Neutrophil (primary cell): Measurements from ENCODE around the gene MED28.

Source experiments
- H3K27ac ChIP-seq: fragments of 200-600 bp; sonication (generic); 2 replicates; pipeline ENCODE4 v1.5.1; 2016; ENCODE audit warnings: mild to moderate bottlenecking, moderate library complexity
- H3K27me3 ChIP-seq: fragments of 200-600 bp; sonication (generic); 2 replicates; pipeline ENCODE4 v1.6.0; 2016; ENCODE audit warnings: mild to moderate bottlenecking
- H3K36me3 ChIP-seq: fragments of 200-600 bp; sonication (generic); 2 replicates; pipeline ENCODE4 v1.5.1; 2017
- H3K4me1 ChIP-seq, 2 experiments: fragments of 200-600 bp in 1 of 2; sonication (generic) in 1 of 2; 1 replicate in 1 of 2; 2 replicates in 1 of 2; pipeline versions ENCODE4 v1.5.1 to v1.6.1; 2013 to 2016; ENCODE audit warnings: low read depth in 1 of 2, low read length in 1 of 2, mild to moderate bottlenecking in 1 of 2, moderate library complexity in 1 of 2; ENCODE audit not compliant: control insufficient read depth in 1 of 2, insufficient read depth in 1 of 2
- H3K4me3 ChIP-seq, 2 experiments: fragments of 200-600 bp in 1 of 2; sonication (generic) in 1 of 2; 1 replicate in 1 of 2; 2 replicates in 1 of 2; pipeline ENCODE4 v1.5.1; 2013 to 2016; ENCODE audit warnings: low read depth in 1 of 2, low read length in 1 of 2, mild to moderate bottlenecking in 1 of 2, moderate library complexity in 1 of 2
- H3K9me3 ChIP-seq: fragments of 200-600 bp; sonication (generic); 2 replicates; pipeline ENCODE4 v1.5.1; 2016
- CTCF ChIP-seq: fragments of 200-600 bp; sonication (generic); IDR thresholded peaks from 2 replicates; pipeline ENCODE4 v1.5.1; 2016; ENCODE audit warnings: antibody characterized with exemption

Gene MED28

DNA sequence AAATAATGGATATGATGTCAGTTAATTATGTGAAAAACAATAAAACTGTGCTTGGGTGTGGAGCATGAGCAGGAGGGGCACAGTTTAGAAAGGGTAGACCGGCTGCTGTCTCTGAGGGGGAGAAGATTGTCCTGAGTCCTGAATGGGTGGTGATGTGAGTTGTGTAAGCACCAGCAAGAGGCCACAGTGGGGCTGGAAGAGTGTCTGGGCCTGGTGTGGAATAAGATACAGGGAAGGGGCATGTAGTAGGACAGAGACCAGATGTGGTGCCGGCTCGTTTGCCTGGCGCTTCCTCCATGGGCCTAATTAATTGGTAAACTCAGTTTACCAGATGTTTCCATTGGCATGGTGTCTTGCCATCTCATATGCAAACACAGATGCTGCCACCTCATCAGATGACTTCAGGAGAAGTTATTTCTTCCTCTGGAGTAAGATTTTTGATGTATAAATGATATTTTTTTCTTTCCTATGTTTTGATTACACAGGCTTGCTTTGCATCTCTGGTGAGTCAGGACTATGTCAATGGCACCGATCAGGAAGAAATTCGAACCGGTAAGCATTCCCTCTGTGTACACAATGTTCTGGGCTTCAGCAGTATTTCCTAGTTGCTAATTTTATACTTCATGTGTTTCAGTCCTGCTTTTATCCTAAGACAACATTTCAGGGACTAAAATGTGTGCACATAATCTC lies 5.1 kb downstream of the MED28 start:
- no peak for TF ChIP-seq CTCF
- Histone ChIP-seq H3K4me3 (no peak overlapping the region), H3K9me3 (no peaks in the 10 kb centered on the region), H3K27me3 (no peaks in the 10 kb centered on the region), H3K4me1 (peaks cover 20 to 23% of the 10 kb centered on the region in 2 experiments), H3K36me3 (peaks cover 75% of the 10 kb centered on the region), H3K27ac (no peak overlapping the region)

- Histone ChIP-seq H3K36me3 (peaks cover 100% of the 10 kb centered on the region), H3K27me3 (no peaks in the 10 kb centered on the region), H3K4me3 (no peak overlapping the region), H3K27ac (no peak overlapping the region), H3K9me3 (no peaks in the 10 kb centered on the region), H3K4me1 (no peaks in the 10 kb centered on the region)
- TF ChIP-seq CTCF, result no peak
Observed at GRCh38 chr4:17623451-17624001, 9.1 kb downstream of the MED28 start.

DNA sequence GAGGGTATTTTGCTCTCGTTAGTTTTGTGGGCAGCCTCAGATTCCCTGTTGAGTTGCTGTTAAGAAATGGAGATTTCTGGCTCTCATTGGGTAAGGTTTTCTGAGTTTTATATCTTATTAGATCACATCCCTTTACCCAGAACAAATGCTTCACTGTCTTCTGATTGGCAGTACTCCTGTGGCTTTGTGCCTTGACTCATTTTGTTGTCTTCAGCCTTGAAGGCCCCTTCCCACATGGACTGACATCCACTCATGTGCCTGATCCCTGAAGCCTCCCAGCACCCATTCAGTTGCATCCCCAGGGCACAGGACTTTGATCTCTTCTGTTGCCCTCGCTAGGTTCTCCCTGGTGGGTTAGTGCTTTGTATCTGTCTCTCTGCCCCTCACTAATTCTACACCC lies 10.4 kb downstream of the MED28 start:
- TF ChIP-seq CTCF, result no peak

GRCh38 chr4:17630228-17630627 lies 15.8 kb downstream of the MED28 start:
- TF ChIP-seq CTCF, result no peak
- no peaks in the 10 kb centered on the region for H3K4me1 ChIP-seq
- H3K4me3 ChIP-seq, result no peak overlapping the region
- H3K36me3 ChIP-seq, result peaks cover 100% of the 10 kb centered on the region
- no peak overlapping the region for H3K27ac ChIP-seq
- no peaks in the 10 kb centered on the region for H3K9me3 ChIP-seq
- no peaks in the 10 kb centered on the region for H3K27me3 ChIP-seq

More for the DNA sequence above, 10.4 kb downstream of the MED28 start:
- no peaks in the 10 kb centered on the region for H3K4me1 ChIP-seq
- peaks cover 100% of the 10 kb centered on the region for H3K36me3 ChIP-seq
- no peaks in the 10 kb centered on the region for H3K27me3 ChIP-seq
- no peaks in the 10 kb centered on the region for H3K9me3 ChIP-seq
- no peak overlapping the region for H3K4me3 ChIP-seq
- no peak overlapping the region for H3K27ac ChIP-seq

GRCh38 chr4:17633600-17633999 lies 19.2 kb downstream of the MED28 start:
- H3K27ac ChIP-seq, result no peak overlapping the region
- no peaks in the 10 kb centered on the region for H3K27me3 ChIP-seq
- no peaks in the 10 kb centered on the region for H3K9me3 ChIP-seq
- no peaks in the 10 kb centered on the region for H3K4me1 ChIP-seq
- no peak overlapping the region for H3K4me3 ChIP-seq
- peaks cover 95% of the 10 kb centered on the region for H3K36me3 ChIP-seq
- TF ChIP-seq CTCF, result no peak
